Measurements from ENCODE around the gene GREB1. TPM values are rescaled to one million over a fixed set of nuclear protein-coding genes. Genes with fewer than 3 reads are reported as not detected.

The GREB1 gene
- total and polyA plus RNA-seq, 2 of the 13 experiments (the other 11 are each of a cell fraction or from before 2014, with no cell fraction given) = 31.3 to 61.2 TPM

DNA sequence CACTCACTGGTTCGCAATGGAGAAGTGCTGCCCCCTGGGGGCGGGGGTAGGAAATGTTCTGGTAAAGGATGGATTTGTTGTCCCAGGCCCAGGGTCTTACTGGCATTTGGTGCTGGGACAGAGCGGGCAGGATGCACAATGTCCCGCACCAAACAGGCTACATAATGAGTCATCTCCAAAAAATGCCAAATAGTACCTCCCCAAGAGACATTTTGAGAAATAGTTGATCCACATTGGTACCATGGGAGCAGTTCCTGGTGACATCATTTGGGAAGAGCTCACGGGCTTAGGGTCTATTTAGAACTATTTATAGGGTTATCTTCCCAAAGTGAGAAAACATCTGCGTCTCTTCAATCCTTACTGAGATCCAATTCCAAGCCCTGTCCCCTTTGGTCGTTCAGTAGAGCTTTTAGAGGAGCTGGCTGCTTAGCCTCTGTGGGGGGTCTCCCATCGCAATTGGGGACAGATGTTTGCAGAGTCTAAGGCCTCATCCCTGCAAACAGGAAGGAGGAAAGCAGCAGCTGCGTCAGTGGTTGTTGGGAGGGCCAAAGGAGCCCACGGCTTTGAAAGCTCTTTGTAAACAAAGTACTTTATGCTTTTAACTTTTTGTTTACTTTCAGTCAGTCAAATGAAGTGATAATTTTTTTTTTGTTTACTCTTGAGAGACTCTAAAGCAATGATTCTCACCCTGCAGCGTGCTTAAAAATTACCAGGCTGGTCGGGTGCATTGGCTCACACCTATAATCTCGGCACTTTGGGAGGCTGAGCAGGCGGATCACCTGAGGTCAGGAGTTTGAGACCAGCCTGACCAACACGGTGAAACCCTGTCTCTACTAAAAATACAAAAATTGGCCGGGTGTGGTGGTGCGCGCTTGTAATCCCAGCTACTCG lies 49.3 kb downstream of the GREB1 start (continued):
- peak; percentile 51 for TF ChIP-seq ZNF18 (CRISPR knock-in tag; IDR thresholded peaks at IDR 0.05; ENCODE audit: insufficient replicate concordance)
- TF ChIP-seq GTF3A (CRISPR knock-in tag; conservative IDR thresholded peaks at IDR 0.05) = no peak
- TF ChIP-seq XRCC5 (optimal IDR thresholded peaks at IDR 0.05; ENCODE audit: low read length) = no peak
- TF ChIP-seq ZSCAN25 (CRISPR knock-in tag; IDR thresholded peaks at IDR 0.05) = peak; percentile 97
- TF ChIP-seq ZFP36L1 (CRISPR knock-in tag; IDR thresholded peaks at IDR 0.05) = peak; percentile 54; the same call in 1 of the 2 replicates
- TF ChIP-seq SOX13 (IDR thresholded peaks at IDR 0.05) = no peak
- peak in 1 of 2 experiments; percentile 66; a peak in 1 of 4 replicates for TF ChIP-seq SOX13 (CRISPR knock-in tag; conservative IDR thresholded peaks at IDR 0.05 in 1 of 2, IDR thresholded peaks at IDR 0.05 in 1 of 2)
- no peak for TF ChIP-seq GPBP1L1 (CRISPR knock-in tag; IDR thresholded peaks at IDR 0.05)
- 0 out of 2 replicates have a peak, but pooled peaks have one; percentile 23 for TF ChIP-seq ZNF614 (CRISPR knock-in tag; IDR thresholded peaks at IDR 0.05; ENCODE audit: borderline replicate concordance)
- no peak for TF ChIP-seq POGZ (CRISPR knock-in tag; IDR thresholded peaks at IDR 0.05)
- TF ChIP-seq RBM22 (optimal IDR thresholded peaks at IDR 0.05; ENCODE audit: low read length) = peak; percentile 93
- peak; percentile 62; the same call in 1 of the 2 replicates for TF ChIP-seq FOXP1 (IDR thresholded peaks at IDR 0.05)
- peak; percentile 92 for TF ChIP-seq FOXP1 (CRISPR knock-in tag; IDR thresholded peaks at IDR 0.05)
- TF ChIP-seq TARDBP (CRISPR knock-in tag; IDR thresholded peaks at IDR 0.05) = peak; percentile 65
- peak; percentile 51; the same call in 1 of the 2 replicates for TF ChIP-seq NCOA2 (CRISPR knock-in tag; IDR thresholded peaks at IDR 0.05)
- no peak for TF ChIP-seq ZNF761 (CRISPR knock-in tag; conservative IDR thresholded peaks at IDR 0.05)
- no peak for TF ChIP-seq ZNF264 (CRISPR knock-in tag; IDR thresholded peaks at IDR 0.05)
- TF ChIP-seq, protein P1, sequence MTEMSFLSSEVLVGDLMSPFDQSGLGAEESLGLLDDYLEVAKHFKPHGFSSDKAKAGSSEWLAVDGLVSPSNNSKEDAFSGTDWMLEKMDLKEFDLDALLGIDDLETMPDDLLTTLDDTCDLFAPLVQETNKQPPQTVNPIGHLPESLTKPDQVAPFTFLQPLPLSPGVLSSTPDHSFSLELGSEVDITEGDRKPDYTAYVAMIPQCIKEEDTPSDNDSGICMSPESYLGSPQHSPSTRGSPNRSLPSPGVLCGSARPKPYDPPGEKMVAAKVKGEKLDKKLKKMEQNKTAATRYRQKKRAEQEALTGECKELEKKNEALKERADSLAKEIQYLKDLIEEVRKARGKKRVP (CRISPR knock-in tag; IDR thresholded peaks at IDR 0.05) = peak in 1 of 2 experiments; percentile 57; a peak in 2 of 4 replicates
- TF ChIP-seq, protein P2, sequence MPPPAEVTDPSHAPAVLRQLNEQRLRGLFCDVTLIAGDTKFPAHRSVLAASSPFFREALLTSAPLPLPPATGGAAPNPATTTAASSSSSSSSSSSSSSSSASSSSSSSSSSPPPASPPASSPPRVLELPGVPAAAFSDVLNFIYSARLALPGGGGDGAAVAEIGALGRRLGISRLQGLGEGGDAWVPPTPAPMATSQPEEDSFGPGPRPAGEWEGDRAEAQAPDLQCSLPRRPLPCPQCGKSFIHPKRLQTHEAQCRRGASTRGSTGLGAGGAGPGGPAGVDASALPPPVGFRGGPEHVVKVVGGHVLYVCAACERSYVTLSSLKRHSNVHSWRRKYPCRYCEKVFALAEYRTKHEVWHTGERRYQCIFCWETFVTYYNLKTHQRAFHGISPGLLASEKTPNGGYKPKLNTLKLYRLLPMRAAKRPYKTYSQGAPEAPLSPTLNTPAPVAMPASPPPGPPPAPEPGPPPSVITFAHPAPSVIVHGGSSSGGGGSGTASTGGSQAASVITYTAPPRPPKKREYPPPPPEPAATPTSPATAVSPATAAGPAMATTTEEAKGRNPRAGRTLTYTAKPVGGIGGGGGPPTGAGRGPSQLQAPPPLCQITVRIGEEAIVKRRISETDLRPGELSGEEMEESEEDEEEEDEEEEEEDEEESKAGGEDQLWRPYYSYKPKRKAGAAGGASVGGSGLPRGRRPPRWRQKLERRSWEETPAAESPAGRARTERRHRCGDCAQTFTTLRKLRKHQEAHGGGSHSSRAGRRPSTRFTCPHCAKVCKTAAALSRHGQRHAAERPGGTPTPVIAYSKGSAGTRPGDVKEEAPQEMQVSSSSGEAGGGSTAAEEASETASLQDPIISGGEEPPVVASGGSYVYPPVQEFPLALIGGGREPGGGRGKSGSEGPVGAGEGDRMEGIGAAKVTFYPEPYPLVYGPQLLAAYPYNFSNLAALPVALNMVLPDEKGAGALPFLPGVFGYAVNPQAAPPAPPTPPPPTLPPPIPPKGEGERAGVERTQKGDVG (CRISPR knock-in tag; IDR thresholded peaks at IDR 0.05; ENCODE audit: borderline replicate concordance) = 0 out of 2 replicates have a peak, but pooled peaks have one; percentile 59

Data from HepG2 (cell line).